Measurements from ENCODE around the gene VTI1A.

- TF ChIP-seq, protein P1, sequence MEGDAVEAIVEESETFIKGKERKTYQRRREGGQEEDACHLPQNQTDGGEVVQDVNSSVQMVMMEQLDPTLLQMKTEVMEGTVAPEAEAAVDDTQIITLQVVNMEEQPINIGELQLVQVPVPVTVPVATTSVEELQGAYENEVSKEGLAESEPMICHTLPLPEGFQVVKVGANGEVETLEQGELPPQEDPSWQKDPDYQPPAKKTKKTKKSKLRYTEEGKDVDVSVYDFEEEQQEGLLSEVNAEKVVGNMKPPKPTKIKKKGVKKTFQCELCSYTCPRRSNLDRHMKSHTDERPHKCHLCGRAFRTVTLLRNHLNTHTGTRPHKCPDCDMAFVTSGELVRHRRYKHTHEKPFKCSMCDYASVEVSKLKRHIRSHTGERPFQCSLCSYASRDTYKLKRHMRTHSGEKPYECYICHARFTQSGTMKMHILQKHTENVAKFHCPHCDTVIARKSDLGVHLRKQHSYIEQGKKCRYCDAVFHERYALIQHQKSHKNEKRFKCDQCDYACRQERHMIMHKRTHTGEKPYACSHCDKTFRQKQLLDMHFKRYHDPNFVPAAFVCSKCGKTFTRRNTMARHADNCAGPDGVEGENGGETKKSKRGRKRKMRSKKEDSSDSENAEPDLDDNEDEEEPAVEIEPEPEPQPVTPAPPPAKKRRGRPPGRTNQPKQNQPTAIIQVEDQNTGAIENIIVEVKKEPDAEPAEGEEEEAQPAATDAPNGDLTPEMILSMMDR (IDR thresholded peaks at IDR 0.05; ENCODE audit: low read depth, low read length, missing input control): no peak
- TF ChIP-seq GABPA (IDR thresholded peaks at IDR 0.05 in 1 of 2, conservative IDR thresholded peaks at IDR 0.05 in 1 of 2) (no peak), JUND (IDR thresholded peaks at IDR 0.05) (no peak), TAF1 (conservative IDR thresholded peaks at IDR 0.05) (no peak), MAX (IDR thresholded peaks at IDR 0.05) (no peak), FOXA1 (IDR thresholded peaks at IDR 0.05) (no peak)
- TF ChIP-seq, protein P2, sequence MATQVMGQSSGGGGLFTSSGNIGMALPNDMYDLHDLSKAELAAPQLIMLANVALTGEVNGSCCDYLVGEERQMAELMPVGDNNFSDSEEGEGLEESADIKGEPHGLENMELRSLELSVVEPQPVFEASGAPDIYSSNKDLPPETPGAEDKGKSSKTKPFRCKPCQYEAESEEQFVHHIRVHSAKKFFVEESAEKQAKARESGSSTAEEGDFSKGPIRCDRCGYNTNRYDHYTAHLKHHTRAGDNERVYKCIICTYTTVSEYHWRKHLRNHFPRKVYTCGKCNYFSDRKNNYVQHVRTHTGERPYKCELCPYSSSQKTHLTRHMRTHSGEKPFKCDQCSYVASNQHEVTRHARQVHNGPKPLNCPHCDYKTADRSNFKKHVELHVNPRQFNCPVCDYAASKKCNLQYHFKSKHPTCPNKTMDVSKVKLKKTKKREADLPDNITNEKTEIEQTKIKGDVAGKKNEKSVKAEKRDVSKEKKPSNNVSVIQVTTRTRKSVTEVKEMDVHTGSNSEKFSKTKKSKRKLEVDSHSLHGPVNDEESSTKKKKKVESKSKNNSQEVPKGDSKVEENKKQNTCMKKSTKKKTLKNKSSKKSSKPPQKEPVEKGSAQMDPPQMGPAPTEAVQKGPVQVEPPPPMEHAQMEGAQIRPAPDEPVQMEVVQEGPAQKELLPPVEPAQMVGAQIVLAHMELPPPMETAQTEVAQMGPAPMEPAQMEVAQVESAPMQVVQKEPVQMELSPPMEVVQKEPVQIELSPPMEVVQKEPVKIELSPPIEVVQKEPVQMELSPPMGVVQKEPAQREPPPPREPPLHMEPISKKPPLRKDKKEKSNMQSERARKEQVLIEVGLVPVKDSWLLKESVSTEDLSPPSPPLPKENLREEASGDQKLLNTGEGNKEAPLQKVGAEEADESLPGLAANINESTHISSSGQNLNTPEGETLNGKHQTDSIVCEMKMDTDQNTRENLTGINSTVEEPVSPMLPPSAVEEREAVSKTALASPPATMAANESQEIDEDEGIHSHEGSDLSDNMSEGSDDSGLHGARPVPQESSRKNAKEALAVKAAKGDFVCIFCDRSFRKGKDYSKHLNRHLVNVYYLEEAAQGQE (IDR thresholded peaks at IDR 0.05): no peak
These were observed 192.3 kb downstream of the VTI1A start for GRCh38 chr10:112639298-112639697.

Measured in liver (tissue), 3 donors.